ENCODE results near the gene NEK2. TPM values are rescaled to one million over a fixed set of nuclear protein-coding genes. Genes with fewer than 3 reads are reported as not detected.

NEK2 gene
- total RNA-seq, 1 experiment from 2014 or later = 60.5 TPM

- CTCF ChIA-PET = no interaction called here
- Histone ChIP-seq H3K9me3 (ENCODE audit: insufficient read depth, low read depth) (no peaks in the 10 kb centered on the region), H3K4me3 (no peak overlapping the region), H3K36me3 (ENCODE audit: low read depth) (no peaks in the 10 kb centered on the region), H3K4me2 (no peak overlapping the region), H3K79me2 (ENCODE audit: low read depth) (no peaks in the 10 kb centered on the region), H2AFZ (no peak overlapping the region), H3K4me1 (replicated peaks; ENCODE audit: insufficient read depth) (peaks cover 33% of the 10 kb centered on the region), H3K27me3 (ENCODE audit: insufficient read depth, low read depth) (no peaks in the 10 kb centered on the region), H3K27ac (no peak overlapping the region), H4K20me1 (ENCODE audit: insufficient read depth) (no peaks in the 10 kb centered on the region), H3K9me2 (ENCODE audit: insufficient read depth) (no peaks in the 10 kb centered on the region), H3F3A (ENCODE audit: insufficient read depth, low read depth) (peaks cover 32% of the 10 kb centered on the region)
- no peak for DNase-seq
- intact Hi-C loops (cut with micrococcal nuclease; ENCODE audit: unreplicated experiment) = loop anchor here (5.0 to 10.0 kb wide), 3 partner anchors 522 to 1212 kb away; partner anchors contain the start of gene KCNH1
- BruUV-seq (replicated peaks) = no TSS peak
- no peak for TF ChIP-seq CTCF (conservative IDR thresholded peaks at IDR 0.05)
- POLR2A ChIA-PET (ENCODE audit: unreplicated experiment) = no interaction called here
These were observed 18.7 kb downstream of the NEK2 start for GRCh38 chr1:211656728-211657127.

DNA sequence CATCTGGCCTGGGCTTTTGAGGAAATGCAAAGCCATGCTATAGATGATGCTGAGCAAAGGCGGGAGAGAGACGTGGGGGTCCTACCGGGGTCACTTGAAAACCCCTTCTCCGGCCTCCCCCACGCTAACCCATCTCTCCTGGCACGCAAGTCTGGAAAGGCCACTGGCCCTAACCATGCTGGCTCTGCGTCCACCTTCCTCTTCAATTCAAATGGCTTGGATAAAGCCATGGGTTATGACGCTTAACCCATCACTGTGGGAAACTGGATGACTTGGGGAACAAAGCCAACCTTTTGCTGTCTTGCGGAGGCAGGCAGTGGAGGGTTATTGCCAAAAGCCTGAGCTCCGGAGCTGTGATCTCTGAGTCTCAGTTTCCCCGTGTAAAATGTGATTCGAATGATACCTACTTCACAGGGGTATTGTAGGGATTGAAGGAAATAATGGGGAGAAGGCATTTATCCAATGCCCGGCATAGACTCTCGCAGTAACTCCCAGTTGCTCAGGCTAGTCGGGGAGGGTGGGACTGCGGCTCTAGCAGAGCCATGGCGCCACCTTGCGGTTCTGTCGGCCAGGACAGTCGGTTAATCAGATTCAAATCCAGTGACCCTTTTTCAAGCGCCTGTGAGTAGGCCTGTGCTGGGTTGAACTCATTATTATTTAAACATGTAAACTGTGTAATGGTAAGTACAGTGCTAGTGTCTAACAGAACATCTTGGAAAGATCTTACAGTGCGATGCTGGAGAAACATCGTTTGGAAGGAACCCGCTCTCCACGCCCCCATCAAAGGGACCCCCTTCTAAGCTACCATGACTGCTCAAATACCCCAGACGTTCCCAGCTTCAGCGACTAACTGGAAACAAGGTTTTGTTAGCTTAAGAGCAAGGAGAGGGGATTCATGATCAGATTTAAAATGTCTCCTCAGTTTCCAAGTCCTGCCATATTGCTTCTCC is 20.3 kb downstream of the NEK2 start:
- intact Hi-C loops (cut with micrococcal nuclease; ENCODE audit: unreplicated experiment) = loop anchor here (1.0 to 10.0 kb wide), 8 partner anchors 76 to 1210 kb away; partner anchors contain the start of genes KCNH1 and SLC30A1

More for the DNA sequence above, 20.3 kb downstream of the NEK2 start:
- Histone ChIP-seq H3K4me2 (peak overlapping the region; percentile 65), H3K4me3 (no peak overlapping the region), H3K9me3 (ENCODE audit: insufficient read depth, low read depth) (no peaks in the 10 kb centered on the region), H3K9me2 (ENCODE audit: insufficient read depth) (no peaks in the 10 kb centered on the region), H4K20me1 (ENCODE audit: insufficient read depth) (no peaks in the 10 kb centered on the region), H3F3A (ENCODE audit: insufficient read depth, low read depth) (peaks cover 29% of the 10 kb centered on the region), H3K4me1 (replicated peaks; ENCODE audit: insufficient read depth) (peaks cover 33% of the 10 kb centered on the region), H3K27ac (peak overlapping the region; percentile 94), H3K36me3 (ENCODE audit: low read depth) (no peaks in the 10 kb centered on the region), H2AFZ (no peak overlapping the region), H3K27me3 (ENCODE audit: insufficient read depth, low read depth) (no peaks in the 10 kb centered on the region), H3K79me2 (ENCODE audit: low read depth) (no peaks in the 10 kb centered on the region)
- CTCF ChIA-PET = interaction anchor here (0.6 to 1.5 kb wide), 3 partner anchors 19 to 140 kb away, joined by 3 to 11 read pairs (median 3); no protein-coding TSS in a partner anchor
- POLR2A ChIA-PET (ENCODE audit: unreplicated experiment) = interaction anchor here (0.6 kb wide), 1 partner anchor 171 kb away, joined by 3 read pairs; no protein-coding TSS in a partner anchor
- no TSS peak for BruUV-seq (replicated peaks)
- peak; percentile 69 to 85 for DNase-seq
- no peak for TF ChIP-seq EZH2 (IDR thresholded peaks at IDR 0.05; ENCODE audit: low read depth)
- peak; percentile 94 for TF ChIP-seq CTCF (conservative IDR thresholded peaks at IDR 0.05)

Data from PC-9 (cell line).